ENCODE results near the gene LETM1. TPM values are rescaled to one million over a fixed set of nuclear protein-coding genes. Genes with fewer than 3 reads are reported as not detected.

LETM1 gene
- total RNA-seq, 1 donor from 2014 or later, result 41.3 TPM

DNA sequence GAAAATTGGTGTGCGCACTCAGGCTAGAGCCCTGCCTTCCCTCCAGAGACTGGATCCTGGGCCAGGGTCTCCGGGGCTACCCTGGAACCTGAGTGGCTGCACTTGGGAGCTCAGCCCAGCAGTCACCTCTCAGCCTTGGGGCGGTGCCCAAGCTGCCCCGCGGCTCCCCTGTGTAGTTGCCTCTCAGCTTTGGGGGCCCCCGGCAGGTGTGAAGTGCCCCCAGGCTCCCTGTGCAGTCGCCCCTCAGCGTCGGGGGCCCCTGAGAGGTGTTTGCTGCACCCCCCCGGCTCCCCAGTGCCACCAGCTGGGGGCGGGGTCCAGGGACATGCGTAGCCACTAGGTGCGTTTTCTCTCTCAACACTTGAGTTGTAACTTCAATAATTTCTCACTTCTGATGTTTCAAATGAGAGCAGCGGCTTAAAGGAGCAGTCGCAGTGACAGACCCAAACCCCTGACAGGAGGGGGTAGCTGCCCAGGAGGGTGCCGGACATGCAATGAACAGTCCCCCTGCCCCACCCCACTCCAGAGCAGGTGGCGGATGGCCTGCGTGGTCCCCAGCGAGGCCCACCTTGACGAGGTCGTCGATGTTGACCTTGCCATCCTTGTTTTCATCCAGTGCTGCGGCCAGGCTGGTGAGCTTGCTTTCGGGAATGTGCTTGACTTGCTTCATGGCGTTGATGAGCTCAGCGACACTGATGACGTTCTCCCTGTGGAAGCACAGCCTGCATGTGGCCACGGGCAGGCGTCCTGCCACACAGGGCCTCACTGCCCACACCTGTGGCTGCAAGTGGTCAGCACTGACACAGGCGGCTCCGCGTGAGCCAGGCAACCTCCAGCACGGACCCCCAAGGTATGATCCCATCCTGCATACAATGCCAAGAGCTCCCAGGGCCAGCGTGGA, 40.6 kb downstream of the LETM1 start:
- no peak for DNase-seq (ENCODE audit: low spot score)
- Mint-ChIP-seq H3K27ac (ENCODE audit: unreplicated experiment) (no peak overlapping the region), H3K27me3 (ENCODE audit: low read depth) (no peaks in the 10 kb centered on the region), H3K9me3 (ENCODE audit: low read depth) (no peaks in the 10 kb centered on the region), H3K4me3 (ENCODE audit: unreplicated experiment) (no peak overlapping the region), H3K36me3 (ENCODE audit: low read depth) (peaks cover 27% of the 10 kb centered on the region), H3K4me1 (ENCODE audit: low read depth) (no peaks in the 10 kb centered on the region)
- TF ChIP-seq, protein P1, sequence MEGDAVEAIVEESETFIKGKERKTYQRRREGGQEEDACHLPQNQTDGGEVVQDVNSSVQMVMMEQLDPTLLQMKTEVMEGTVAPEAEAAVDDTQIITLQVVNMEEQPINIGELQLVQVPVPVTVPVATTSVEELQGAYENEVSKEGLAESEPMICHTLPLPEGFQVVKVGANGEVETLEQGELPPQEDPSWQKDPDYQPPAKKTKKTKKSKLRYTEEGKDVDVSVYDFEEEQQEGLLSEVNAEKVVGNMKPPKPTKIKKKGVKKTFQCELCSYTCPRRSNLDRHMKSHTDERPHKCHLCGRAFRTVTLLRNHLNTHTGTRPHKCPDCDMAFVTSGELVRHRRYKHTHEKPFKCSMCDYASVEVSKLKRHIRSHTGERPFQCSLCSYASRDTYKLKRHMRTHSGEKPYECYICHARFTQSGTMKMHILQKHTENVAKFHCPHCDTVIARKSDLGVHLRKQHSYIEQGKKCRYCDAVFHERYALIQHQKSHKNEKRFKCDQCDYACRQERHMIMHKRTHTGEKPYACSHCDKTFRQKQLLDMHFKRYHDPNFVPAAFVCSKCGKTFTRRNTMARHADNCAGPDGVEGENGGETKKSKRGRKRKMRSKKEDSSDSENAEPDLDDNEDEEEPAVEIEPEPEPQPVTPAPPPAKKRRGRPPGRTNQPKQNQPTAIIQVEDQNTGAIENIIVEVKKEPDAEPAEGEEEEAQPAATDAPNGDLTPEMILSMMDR (IDR thresholded peaks at IDR 0.05), result no peak

DNA sequence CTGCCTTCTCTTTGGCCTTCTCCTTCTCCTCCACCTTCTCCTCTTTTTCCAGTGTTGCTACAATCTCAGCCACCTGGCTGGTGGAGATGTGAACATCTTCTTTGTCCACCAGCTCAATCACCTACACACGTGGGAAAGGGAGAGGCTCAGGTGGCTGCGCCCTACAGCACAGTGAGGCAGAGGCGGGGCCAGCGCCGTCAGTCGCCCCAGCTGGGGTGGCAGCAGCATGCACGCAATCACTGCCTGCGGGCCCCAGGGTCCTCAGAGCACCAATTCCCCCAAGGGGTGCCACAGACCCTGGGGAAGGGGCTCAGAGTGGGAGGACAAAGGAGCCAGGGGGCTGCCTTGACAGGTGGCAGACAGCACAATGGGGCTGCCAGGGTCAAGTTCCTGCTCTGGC, 41.5 kb downstream of the LETM1 start:
- peaks cover 21% of the 10 kb centered on the region for H3K36me3 Mint-ChIP-seq (ENCODE audit: low read depth)
- TF ChIP-seq, protein P1 (IDR thresholded peaks at IDR 0.05), result no peak
- DNase-seq (ENCODE audit: low spot score), result no peak
- no peaks in the 10 kb centered on the region for H3K4me1 Mint-ChIP-seq (ENCODE audit: low read depth)
- no peaks in the 10 kb centered on the region for H3K27me3 Mint-ChIP-seq (ENCODE audit: low read depth)
- no peak overlapping the region for H3K4me3 Mint-ChIP-seq (ENCODE audit: unreplicated experiment)
- H3K27ac Mint-ChIP-seq (ENCODE audit: unreplicated experiment), result no peak overlapping the region
- H3K9me3 Mint-ChIP-seq (ENCODE audit: low read depth), result no peaks in the 10 kb centered on the region

DNA sequence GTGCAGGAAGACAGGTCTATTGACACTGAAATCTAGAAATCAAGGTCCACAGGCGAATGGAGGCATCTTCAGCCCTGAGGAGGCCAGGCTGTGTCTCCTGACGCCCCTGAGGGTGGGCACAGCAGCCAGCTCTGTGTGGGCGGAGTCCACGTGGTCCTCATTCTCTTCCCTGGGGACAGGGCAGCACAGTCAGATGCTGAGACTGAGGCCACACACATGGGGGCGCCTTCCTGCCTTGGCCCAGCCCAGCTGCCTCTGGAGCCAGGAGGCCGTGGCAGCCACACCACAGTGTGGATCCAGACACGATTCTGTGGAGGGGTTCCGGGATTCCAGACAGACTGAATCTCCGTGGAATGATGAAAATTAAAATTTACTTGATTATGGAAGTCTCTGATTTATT, 42.0 kb downstream of the LETM1 start:
- TF ChIP-seq, protein P1 (IDR thresholded peaks at IDR 0.05), result peak; percentile 24
- Mint-ChIP-seq H3K9me3 (ENCODE audit: low read depth) (no peaks in the 10 kb centered on the region), H3K27ac (ENCODE audit: unreplicated experiment) (no peak overlapping the region), H3K4me1 (ENCODE audit: low read depth) (no peaks in the 10 kb centered on the region), H3K36me3 (ENCODE audit: low read depth) (peaks cover 16% of the 10 kb centered on the region), H3K4me3 (ENCODE audit: unreplicated experiment) (no peak overlapping the region), H3K27me3 (ENCODE audit: low read depth) (no peaks in the 10 kb centered on the region)
- no peak for DNase-seq (ENCODE audit: low spot score)

DNA sequence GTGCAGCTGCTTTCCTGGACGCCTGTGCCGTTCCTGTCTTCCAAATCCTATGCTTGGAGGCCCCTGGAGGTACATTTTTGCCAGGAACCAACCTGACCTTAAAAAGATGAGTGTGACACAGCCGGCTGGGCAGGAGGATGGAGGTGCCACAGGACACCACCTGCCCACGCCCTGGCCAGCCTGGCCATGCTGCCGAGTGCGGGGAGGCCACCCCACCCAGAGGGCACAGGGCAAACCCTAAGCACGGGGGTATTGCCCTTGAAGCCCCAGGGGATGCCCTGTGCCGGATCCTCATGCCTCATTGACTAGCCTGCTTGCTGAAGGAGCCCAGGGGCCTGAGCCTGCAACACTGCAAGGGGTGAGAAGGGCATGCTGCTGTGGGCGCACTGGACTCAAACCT, 42.7 kb downstream of the LETM1 start:
- DNase-seq (ENCODE audit: low spot score), result no peak
- Mint-ChIP-seq H3K27ac (ENCODE audit: unreplicated experiment) (no peak overlapping the region), H3K9me3 (ENCODE audit: low read depth) (no peaks in the 10 kb centered on the region), H3K27me3 (ENCODE audit: low read depth) (no peaks in the 10 kb centered on the region), H3K4me3 (ENCODE audit: unreplicated experiment) (no peak overlapping the region), H3K36me3 (ENCODE audit: low read depth) (peaks cover 14% of the 10 kb centered on the region), H3K4me1 (ENCODE audit: low read depth) (no peaks in the 10 kb centered on the region)
- TF ChIP-seq, protein P1 (IDR thresholded peaks at IDR 0.05), result no peak

DNA sequence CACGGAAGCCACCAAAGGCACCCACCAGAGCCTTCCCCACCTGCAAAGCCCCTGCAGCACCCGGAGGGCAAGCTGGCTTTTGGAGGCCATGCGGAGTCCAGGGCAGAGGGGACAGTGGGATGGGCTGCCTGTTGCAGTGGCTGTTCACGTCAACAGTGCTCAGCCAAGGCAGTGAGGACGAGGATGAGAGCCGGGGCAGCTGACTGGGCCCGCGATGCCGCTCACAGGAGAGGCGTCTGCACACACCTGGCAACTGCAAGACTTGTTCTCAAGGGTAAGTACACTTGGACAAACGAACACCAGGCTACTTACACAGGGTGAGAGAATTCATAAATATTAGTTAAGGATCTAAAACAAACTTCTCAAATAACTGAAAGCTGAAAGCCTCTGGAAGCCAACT, 43.2 kb downstream of the LETM1 start:
- Mint-ChIP-seq H3K9me3 (ENCODE audit: low read depth) (no peaks in the 10 kb centered on the region), H3K27me3 (ENCODE audit: low read depth) (no peaks in the 10 kb centered on the region), H3K4me3 (ENCODE audit: unreplicated experiment) (no peak overlapping the region), H3K27ac (ENCODE audit: unreplicated experiment) (no peak overlapping the region), H3K4me1 (ENCODE audit: low read depth) (no peaks in the 10 kb centered on the region), H3K36me3 (ENCODE audit: low read depth) (peaks cover 14% of the 10 kb centered on the region)
- DNase-seq (ENCODE audit: low spot score), result no peak
- TF ChIP-seq, protein P1 (IDR thresholded peaks at IDR 0.05), result no peak

All from chondrocyte (in vitro differentiated cells).